ENCODE measurements around the gene NUB1.

NUB1 gene

GRCh38 chr7:151308791-151309190, 32.8 kb upstream of the NUB1 start:
- no peak for TF ChIP-seq CTCF (conservative IDR thresholded peaks at IDR 0.05; ENCODE audit: low read depth, low read length)
- H3K4me3 ChIP-seq (ENCODE audit: low read depth, low read length): no peak overlapping the region
- DNase-seq (ENCODE audit: low read depth): no peak

- DNase-seq (ENCODE audit: low read depth): peak; percentile 60
Measured at GRCh38 chr7:151309311-151309710, 32.3 kb upstream of the NUB1 start.

GRCh38 chr7:151310578-151310977, 31.0 kb upstream of the NUB1 start:
- DNase-seq (ENCODE audit: low read depth): peak; percentile 53
- H3K4me3 ChIP-seq (ENCODE audit: low read depth, low read length): no peak overlapping the region
- peak; percentile 62 for TF ChIP-seq CTCF (conservative IDR thresholded peaks at IDR 0.05; ENCODE audit: low read depth, low read length)

More at GRCh38 chr7:151309311-151309710, 32.3 kb upstream of the NUB1 start:
- TF ChIP-seq CTCF (conservative IDR thresholded peaks at IDR 0.05; ENCODE audit: low read depth, low read length): no peak
- H3K4me3 ChIP-seq (ENCODE audit: low read depth, low read length): no peak overlapping the region

DNA sequence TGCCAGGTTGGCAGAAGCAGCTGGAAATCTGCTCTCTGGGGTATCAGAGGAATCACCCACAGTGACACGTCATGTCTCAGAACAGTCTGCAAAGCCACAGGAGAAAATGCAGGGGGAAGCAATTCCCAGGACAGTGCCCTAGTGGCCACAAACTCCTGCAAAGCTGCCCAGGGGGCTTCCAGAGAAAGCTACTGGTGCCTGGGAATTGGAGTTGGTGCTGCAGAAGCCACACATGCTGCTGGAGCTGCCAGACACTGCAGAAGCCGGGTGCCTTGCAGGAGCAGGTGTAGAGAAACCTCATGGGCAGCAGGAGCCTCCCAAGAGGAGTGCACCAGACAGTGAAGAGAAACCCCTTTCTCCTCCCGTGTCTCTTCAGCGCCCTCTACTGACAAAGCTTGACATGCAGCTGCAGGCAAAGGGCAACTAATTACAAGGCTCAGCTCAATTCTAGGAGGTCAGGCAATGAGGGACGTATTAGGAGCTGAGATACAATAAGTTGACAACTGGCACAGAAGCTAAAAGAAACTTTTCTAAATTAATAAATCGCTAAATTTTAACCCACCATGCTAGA, 30.2 kb upstream of the NUB1 start:
- TF ChIP-seq CTCF (conservative IDR thresholded peaks at IDR 0.05; ENCODE audit: low read depth, low read length): peak; percentile 31
- H3K4me3 ChIP-seq (ENCODE audit: low read depth, low read length): no peak overlapping the region
- DNase-seq (ENCODE audit: low read depth): no peak

- TF ChIP-seq CTCF (conservative IDR thresholded peaks at IDR 0.05; ENCODE audit: low read depth, low read length): no peak
- no peak for DNase-seq (ENCODE audit: low read depth)
- no peak overlapping the region for H3K4me3 ChIP-seq (ENCODE audit: low read depth, low read length)
Measured at GRCh38 chr7:151312356-151312755, 29.3 kb upstream of the NUB1 start.

GRCh38 chr7:151312831-151313809, 28.5 kb upstream of the NUB1 start:
- DNase-seq (ENCODE audit: low read depth): no peak
- no peak overlapping the region for H3K4me3 ChIP-seq (ENCODE audit: low read depth, low read length)
- TF ChIP-seq CTCF (conservative IDR thresholded peaks at IDR 0.05; ENCODE audit: low read depth, low read length): no peak

All from choroid plexus epithelial cell (primary cell).